GM12891 (cell line): ENCODE measurements around the gene MAP3K3.

Source experiments
- DNase-seq: peaks from one replicate; pipeline ENCODE4 v3.0.0; 2011; ENCODE audit warnings: low spot score; ENCODE audit not compliant: insufficient read length
- FAIRE-seq: peaks from 2 replicates; lab custom pipeline; 2011; peaks lifted over from hg19 to GRCh38; lab: Jason Lieb, UNC
- PAX5 ChIP-seq: IDR thresholded peaks from 2 replicates; pipeline ENCODE4 v1.6.1; 2011; ENCODE audit warnings: low read length, moderate library complexity, mild to moderate bottlenecking; ENCODE audit not compliant: insufficient read depth, severe bottlenecking
- POLR2A ChIP-seq: IDR thresholded peaks from 2 replicates; pipeline ENCODE4 v1.6.1; 2011; ENCODE audit warnings: low read depth, low read length, control low read depth
- POLR2AphosphoS5 ChIP-seq: IDR thresholded peaks from 2 replicates; pipeline ENCODE4 v1.6.1; 2011; ENCODE audit warnings: low read depth, low read length, control low read depth
- POU2F2 ChIP-seq: IDR thresholded peaks from 2 replicates; pipeline ENCODE4 v1.6.1; 2011; ENCODE audit warnings: low read depth, mild to moderate bottlenecking, control low read depth, low read length, moderate library complexity
- SPI1 ChIP-seq: IDR thresholded peaks from 2 replicates; pipeline ENCODE4 v1.6.1; 2011; ENCODE audit warnings: low read depth, low read length, control low read depth
- TAF1 ChIP-seq: IDR thresholded peaks from 2 replicates; pipeline ENCODE4 v1.6.1; 2011; ENCODE audit warnings: low read depth, low read length, control low read depth

The MAP3K3 gene

GRCh38 chr17:63703029-63703428, 80.8 kb downstream of the MAP3K3 start:
- FAIRE-seq (peak; percentile 16), DNase-seq (no peak)
- no peak for TF ChIP-seq POLR2A
- TF ChIP-seq POU2F2 = no peak
- no peak for TF ChIP-seq TAF1
- TF ChIP-seq PAX5 = no peak
- TF ChIP-seq SPI1 = no peak
- no peak for TF ChIP-seq POLR2AphosphoS5

- TF ChIP-seq TAF1 = no peak
- TF ChIP-seq PAX5 = no peak
- TF ChIP-seq POLR2AphosphoS5 = no peak
- TF ChIP-seq SPI1 = no peak
- DNase-seq (no peak), FAIRE-seq (no peak)
Observed at GRCh38 chr17:63703556-63704258, 81.5 kb downstream of the MAP3K3 start.

GRCh38 chr17:63704259-63704576, 82.0 kb downstream of the MAP3K3 start:
- TF ChIP-seq SPI1 = no peak
- DNase-seq (no peak), FAIRE-seq (no peak)

GRCh38 chr17:63704836-63705235, 82.6 kb downstream of the MAP3K3 start:
- DNase-seq = no peak
- TF ChIP-seq POLR2AphosphoS5 (no peak), SPI1 (no peak), POLR2A (no peak), PAX5 (no peak), TAF1 (no peak), POU2F2 (no peak)
- no peak for FAIRE-seq

GRCh38 chr17:63705657-63706056, 83.4 kb downstream of the MAP3K3 start:
- TF ChIP-seq SPI1 = no peak
- no peak for TF ChIP-seq POLR2AphosphoS5
- no peak for TF ChIP-seq POLR2A
- no peak for TF ChIP-seq TAF1
- TF ChIP-seq POU2F2 = no peak
- TF ChIP-seq PAX5 = no peak
- DNase-seq = no peak
- peak; percentile 31 for FAIRE-seq

- FAIRE-seq (no peak), DNase-seq (no peak)
- no peak for TF ChIP-seq POU2F2
- TF ChIP-seq TAF1 = no peak
- TF ChIP-seq POLR2AphosphoS5 = no peak
- no peak for TF ChIP-seq POLR2A
- no peak for TF ChIP-seq PAX5
- TF ChIP-seq SPI1 = no peak
Observed at GRCh38 chr17:63706336-63707082, 84.3 kb downstream of the MAP3K3 start.

GRCh38 chr17:63707151-63707550, 84.9 kb downstream of the MAP3K3 start:
- FAIRE-seq = peak; percentile 13
- TF ChIP-seq POLR2AphosphoS5 = no peak
- TF ChIP-seq POU2F2 = no peak
- TF ChIP-seq PAX5 = no peak
- no peak for TF ChIP-seq POLR2A
- TF ChIP-seq TAF1 = no peak
- TF ChIP-seq SPI1 = no peak
- DNase-seq = no peak

- TF ChIP-seq PAX5 (no peak), POU2F2 (no peak), POLR2AphosphoS5 (no peak), SPI1 (no peak), POLR2A (no peak), TAF1 (no peak)
- DNase-seq (no peak), FAIRE-seq (no peak)
Observed at GRCh38 chr17:63709110-63709509, 86.9 kb downstream of the MAP3K3 start.

GRCh38 chr17:63714550-63715277, 92.5 kb downstream of the MAP3K3 start:
- FAIRE-seq = no peak
- DNase-seq = no peak
- TF ChIP-seq POU2F2 (no peak), POLR2A (no peak), PAX5 (no peak), SPI1 (no peak), POLR2AphosphoS5 (no peak), TAF1 (no peak)
